Rectal smooth muscle tissue (tissue), 1 donor: ENCODE data around the gene ACP3.
"Not testable (repeated sequence)": the region's sequence is repeated elsewhere in the genome, so short reads cannot be mapped to it uniquely, and the experiment has no call there.

ENCODE experiments used
- H3K27ac ChIP-seq: one replicate; pipeline ENCODE4 v1.7.0; 2013; ENCODE audit warnings: low read depth, low read length, inconsistent platforms
- H3K27me3 ChIP-seq: one replicate; pipeline ENCODE4 v1.7.0; 2013; ENCODE audit warnings: low read length; ENCODE audit not compliant: control insufficient read depth, insufficient read depth
- H3K36me3 ChIP-seq: one replicate; pipeline ENCODE4 v1.7.0; 2013; ENCODE audit warnings: low read length; ENCODE audit not compliant: control insufficient read depth, insufficient read depth
- H3K4me1 ChIP-seq: one replicate; pipeline ENCODE4 v1.7.0; 2013; ENCODE audit warnings: low read length; ENCODE audit not compliant: control insufficient read depth, insufficient read depth
- H3K4me3 ChIP-seq: one replicate; pipeline ENCODE4 v1.7.0; 2013; ENCODE audit warnings: low read length
- H3K9ac ChIP-seq: one replicate; pipeline ENCODE4 v1.7.0; 2013; ENCODE audit warnings: low read length

ACP3 gene

DNA sequence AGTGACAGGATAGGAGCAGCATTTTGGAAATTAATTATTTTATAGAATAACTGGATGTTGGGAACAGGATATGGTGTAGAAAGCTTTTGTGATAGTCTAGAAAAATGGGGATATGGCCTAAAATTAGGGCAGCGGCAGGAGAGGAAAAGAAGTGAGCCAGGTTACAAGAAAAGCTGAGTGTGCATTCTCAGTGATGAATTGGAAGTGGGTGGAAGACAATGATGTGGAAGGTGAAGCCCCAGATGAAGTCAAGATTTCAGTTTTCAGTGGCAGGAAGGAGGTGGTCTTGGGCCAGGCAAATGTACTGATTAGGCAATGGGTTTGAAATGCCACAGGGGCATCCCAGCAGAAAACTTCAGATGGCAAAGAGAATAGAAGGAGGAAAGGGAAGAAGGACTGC is 33.6 kb downstream of the ACP3 start:
- H3K4me1 ChIP-seq = no peaks in the 10 kb centered on the region
- no peak overlapping the region for H3K9ac ChIP-seq
- H3K36me3 ChIP-seq = no peaks in the 10 kb centered on the region
- no peaks in the 10 kb centered on the region for H3K27me3 ChIP-seq
- no peak overlapping the region for H3K4me3 ChIP-seq
- H3K27ac ChIP-seq = no peak overlapping the region

DNA sequence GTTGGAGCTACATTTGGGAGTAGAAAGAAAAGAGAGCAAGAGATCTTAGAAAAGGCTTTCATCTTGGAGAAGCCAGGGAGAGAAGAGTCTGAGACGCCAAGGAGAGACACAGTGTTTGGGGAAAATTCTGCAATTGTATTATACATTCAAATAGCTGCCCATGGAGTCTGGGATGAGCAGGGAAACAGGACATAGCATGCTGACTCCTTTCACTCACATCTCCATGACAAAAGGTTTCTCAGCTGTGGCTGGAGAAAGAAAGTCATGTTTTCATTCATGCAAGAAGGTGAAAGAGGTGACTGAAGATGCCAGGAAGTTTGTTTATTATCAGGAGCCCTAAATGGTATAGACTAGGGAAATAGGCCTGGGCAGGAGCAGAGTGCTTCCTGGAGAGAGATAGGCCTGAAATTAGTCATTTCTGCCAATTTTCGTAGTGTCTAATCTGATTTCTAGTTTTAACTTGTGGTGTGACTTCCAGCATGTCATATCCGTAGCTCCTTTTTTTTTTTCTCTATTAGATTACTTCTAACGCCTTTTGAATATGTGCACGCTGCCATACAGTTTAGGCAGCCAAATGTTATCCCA is 34.1 kb downstream of the ACP3 start:
- Histone ChIP-seq H3K27me3 (no peaks in the 10 kb centered on the region), H3K27ac (no peak overlapping the region), H3K9ac (no peak overlapping the region), H3K4me1 (no peaks in the 10 kb centered on the region), H3K36me3 (no peaks in the 10 kb centered on the region), H3K4me3 (no peak overlapping the region)

GRCh38 chr3:132352556-132353143 is 35.4 kb downstream of the ACP3 start:
- H3K4me3 ChIP-seq = no peak overlapping the region
- H3K27me3 ChIP-seq = no peaks in the 10 kb centered on the region
- no peak overlapping the region for H3K27ac ChIP-seq
- H3K4me1 ChIP-seq = no peaks in the 10 kb centered on the region
- no peaks in the 10 kb centered on the region for H3K36me3 ChIP-seq
- H3K9ac ChIP-seq = no peak overlapping the region

DNA sequence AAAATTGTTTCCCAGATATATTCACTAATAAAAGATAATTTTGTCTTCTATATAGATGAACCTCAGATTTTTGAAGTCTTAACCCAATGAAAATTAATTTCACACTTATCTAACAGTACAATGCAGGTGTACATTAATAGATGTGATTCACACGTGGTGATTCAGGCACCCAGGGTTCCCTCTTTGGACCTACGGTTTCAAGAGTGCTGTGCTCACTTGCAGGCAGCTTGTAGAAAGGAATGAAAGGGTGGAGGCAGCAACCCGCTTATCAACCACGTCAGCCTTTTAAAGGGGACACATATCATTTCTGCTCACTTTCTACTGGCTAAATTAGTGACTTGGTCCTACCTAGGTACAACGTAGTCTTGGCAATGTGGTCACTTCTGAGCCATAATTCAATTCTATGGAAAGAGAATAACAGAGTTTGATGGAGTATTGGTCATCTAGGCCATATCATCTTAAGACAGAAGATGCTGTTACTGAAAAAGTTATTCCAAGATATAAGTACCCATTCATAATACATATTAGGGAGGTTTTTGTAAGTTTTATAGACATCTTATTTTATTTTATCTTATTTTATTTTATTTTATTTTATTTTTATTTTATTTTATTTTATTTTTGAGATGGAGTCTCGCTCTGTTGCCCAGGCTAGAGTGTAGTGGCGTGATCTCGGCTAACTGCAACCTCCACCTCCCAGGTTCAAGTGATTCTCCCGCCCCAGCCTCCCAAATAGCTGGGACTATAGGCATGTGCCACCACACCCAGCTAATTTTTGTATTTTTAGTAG is 37.9 kb downstream of the ACP3 start:
- Histone ChIP-seq H3K27me3 (no peaks in the 10 kb centered on the region), H3K27ac (no peak overlapping the region), H3K4me1 (no peaks in the 10 kb centered on the region), H3K36me3 (no peaks in the 10 kb centered on the region), H3K4me3 (no peak overlapping the region), H3K9ac (no peak overlapping the region)

- no peak overlapping the region for H3K27ac ChIP-seq
- H3K27me3 ChIP-seq = no peaks in the 10 kb centered on the region
- H3K36me3 ChIP-seq = no peaks in the 10 kb centered on the region
Observed at GRCh38 chr3:132356568-132356967, 39.4 kb downstream of the ACP3 start.

GRCh38 chr3:132360717-132361116 is 43.5 kb downstream of the ACP3 start:
- no peak overlapping the region for H3K9ac ChIP-seq
- H3K4me1 ChIP-seq = no peaks in the 10 kb centered on the region
- H3K27me3 ChIP-seq = no peaks in the 10 kb centered on the region
- H3K36me3 ChIP-seq = no peaks in the 10 kb centered on the region
- H3K4me3 ChIP-seq = no peak overlapping the region
- no peak overlapping the region for H3K27ac ChIP-seq

More at GRCh38 chr3:132356568-132356967, 39.4 kb downstream of the ACP3 start:
- no peaks in the 10 kb centered on the region for H3K4me1 ChIP-seq
- no peak overlapping the region for H3K4me3 ChIP-seq
- no peak overlapping the region for H3K9ac ChIP-seq

DNA sequence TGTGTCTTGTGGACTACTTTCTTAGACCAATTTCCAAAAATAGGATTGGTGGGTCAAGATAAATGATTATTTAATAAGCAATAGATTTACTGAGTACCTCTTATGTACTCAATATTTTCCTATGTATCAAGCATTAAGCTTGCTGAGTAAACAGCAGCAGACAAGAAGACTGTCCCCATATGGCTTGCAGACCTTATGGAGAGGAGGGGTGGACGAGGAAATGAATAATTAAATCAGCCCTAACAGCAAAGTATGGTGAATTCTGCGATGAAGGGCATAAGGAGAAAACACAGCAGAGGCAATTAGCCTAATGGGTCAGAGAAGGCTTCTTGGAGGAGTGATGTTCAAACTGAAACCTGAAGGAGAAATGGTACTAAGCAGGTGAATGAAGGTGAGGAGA is 45.1 kb downstream of the ACP3 start:
- Histone ChIP-seq H3K4me1 (no peaks in the 10 kb centered on the region), H3K27me3 (no peaks in the 10 kb centered on the region), H3K4me3 (no peak overlapping the region), H3K9ac (no peak overlapping the region), H3K27ac (no peak overlapping the region), H3K36me3 (no peaks in the 10 kb centered on the region)

- H3K4me3 ChIP-seq = no peak overlapping the region
- no peaks in the 10 kb centered on the region for H3K27me3 ChIP-seq
- no peaks in the 10 kb centered on the region for H3K4me1 ChIP-seq
- H3K27ac ChIP-seq = no peak overlapping the region
- no peaks in the 10 kb centered on the region for H3K36me3 ChIP-seq
- no peak overlapping the region for H3K9ac ChIP-seq
Observed at GRCh38 chr3:132368515-132368914, 51.3 kb downstream of the ACP3 start.

GRCh38 chr3:132368962-132369361 is 51.8 kb downstream of the ACP3 start:
- Histone ChIP-seq H3K36me3 (no peaks in the 10 kb centered on the region), H3K9ac (no peak overlapping the region), H3K27ac (no peak overlapping the region), H3K4me3 (no peak overlapping the region), H3K4me1 (no peaks in the 10 kb centered on the region), H3K27me3 (no peaks in the 10 kb centered on the region)

DNA sequence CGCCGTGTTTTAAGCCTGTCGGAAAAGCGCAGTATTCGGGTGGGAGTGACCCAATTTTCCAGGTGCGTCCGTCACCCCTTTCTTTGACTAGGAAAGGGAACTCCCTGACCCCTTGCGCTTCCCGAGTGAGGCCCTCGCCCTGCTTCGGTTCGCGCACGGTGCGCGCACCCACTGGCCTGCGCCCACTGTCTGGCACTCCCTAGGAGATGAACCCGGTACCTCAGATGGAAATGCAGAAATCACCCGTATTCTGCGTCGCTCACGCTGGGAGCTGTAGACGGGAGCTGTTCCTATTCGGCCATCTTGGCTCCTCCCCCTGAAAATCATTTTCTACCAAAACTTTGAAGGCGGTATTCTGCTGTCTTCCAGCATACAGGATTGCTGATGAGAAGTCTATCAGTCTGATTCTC is 59.7 kb downstream of the ACP3 start:
- H3K4me1 ChIP-seq, H3K36me3 ChIP-seq, H3K9ac ChIP-seq, H3K27ac ChIP-seq, H3K27me3 ChIP-seq, H3K4me3 ChIP-seq: not testable (repeated sequence)

- Histone ChIP-seq H3K36me3 (no peaks in the 10 kb centered on the region), H3K27ac (no peak overlapping the region), H3K4me1 (no peaks in the 10 kb centered on the region), H3K4me3 (no peak overlapping the region), H3K9ac (no peak overlapping the region), H3K27me3 (no peaks in the 10 kb centered on the region)
Observed at GRCh38 chr3:132378048-132378762, 61.0 kb downstream of the ACP3 start.

- no peaks in the 10 kb centered on the region for H3K27me3 ChIP-seq
- H3K9ac ChIP-seq = no peak overlapping the region
- no peaks in the 10 kb centered on the region for H3K36me3 ChIP-seq
- H3K4me1 ChIP-seq = no peaks in the 10 kb centered on the region
- H3K4me3 ChIP-seq = no peak overlapping the region
- H3K27ac ChIP-seq = no peak overlapping the region
Observed at GRCh38 chr3:132378846-132379245, 61.6 kb downstream of the ACP3 start.
